ENCODE measurements around the gene FMR1.

GRCh38 chrX:147876849-147877646 is 34.7 kb upstream of the FMR1 start:
- TF ChIP-seq POLR2AphosphoS5 (IDR thresholded peaks at IDR 0.05) = no peak
- TF ChIP-seq POLR2A (IDR thresholded peaks at IDR 0.05) = no peak
